ENCODE results near the gene SOCS1. TPM values are rescaled to one million over a fixed set of nuclear protein-coding genes. Genes with fewer than 3 reads are reported as not detected.
A peak's percentile ranks its signal among the peaks of the same experiment; 100 is the strongest.

Gene SOCS1
- total and polyA plus RNA-seq, 9 of the 15 experiments (the other 6 are each of a cell fraction or from before 2014, with no cell fraction given): 0.04 to 7.5 (median 2.3) TPM

DNA sequence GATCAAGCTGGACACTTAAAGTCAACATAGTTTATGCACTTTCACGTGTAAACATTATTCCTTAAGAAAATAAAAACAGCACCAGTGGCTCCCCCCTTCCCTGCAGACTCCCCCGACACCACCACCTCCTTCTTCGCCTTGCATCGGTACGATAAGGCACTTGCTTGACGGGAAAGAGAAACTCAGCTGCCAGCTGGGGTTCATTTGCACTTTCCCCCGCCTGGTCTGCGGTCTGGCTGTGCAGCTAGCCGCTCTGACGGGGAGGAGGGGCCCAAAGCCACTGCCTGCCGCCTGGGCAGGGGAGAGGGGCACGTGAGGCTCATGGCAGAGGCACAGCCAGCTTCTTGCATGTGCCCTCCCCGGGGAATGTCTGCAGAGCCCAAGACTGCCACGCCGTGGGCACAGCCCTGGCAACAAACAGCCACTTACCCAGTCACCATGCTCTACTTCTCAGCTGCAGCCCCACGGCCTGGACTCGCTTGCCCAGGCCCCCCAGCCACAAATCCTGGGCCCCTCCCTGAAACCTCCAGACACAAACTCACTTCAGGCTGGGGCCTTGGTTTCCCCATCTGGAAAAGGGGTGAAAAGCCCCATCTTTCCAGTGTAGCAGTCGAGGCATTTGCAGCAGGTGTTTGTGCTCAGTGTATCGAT is 41.6 kb upstream of the SOCS1 start (continued):
- TF ChIP-seq HMGN3 (IDR thresholded peaks at IDR 0.05; ENCODE audit: borderline replicate concordance, extremely low read depth, insufficient read length, low read depth, low read length) (peak; percentile 38), ATF7 (IDR thresholded peaks at IDR 0.05) (0 out of 2 replicates have a peak, but pooled peaks have one; percentile 27), RCOR1 (IDR thresholded peaks at IDR 0.05; ENCODE audit: borderline replicate concordance in 1 of 2, low read depth in 2 of 2, low read length in 2 of 2) (peak in 1 of 2 experiments; percentile 21; a peak in 1 of 4 replicates), ZNF347 (CRISPR knock-in tag; IDR thresholded peaks at IDR 0.05; ENCODE audit: low read depth) (no peak), FOXK2 (conservative IDR thresholded peaks at IDR 0.05 in 1 of 2, IDR thresholded peaks at IDR 0.05 in 1 of 2; ENCODE audit: low read depth in 2 of 2) (no peak), ZBTB7A (IDR thresholded peaks at IDR 0.05; ENCODE audit: borderline replicate concordance, control insufficient read depth, low read depth, low read length) (no peak; the same call in 1 of the 2 replicates), FOXM1 (IDR thresholded peaks at IDR 0.05; ENCODE audit: low read depth) (peak; percentile 32; the same call in 1 of the 2 replicates), FOXM1 (CRISPR knock-in tag; IDR thresholded peaks at IDR 0.05; ENCODE audit: low read depth) (0 out of 2 replicates have a peak, but pooled peaks have one; percentile 47), SMAD4 (CRISPR knock-in tag; conservative IDR thresholded peaks at IDR 0.05) (peak; percentile 90), CBX5 (IDR thresholded peaks at IDR 0.05; ENCODE audit: borderline replicate concordance, low read depth) (0 out of 2 replicates have a peak, but pooled peaks have one; percentile 50), MTA2 (IDR thresholded peaks at IDR 0.05; ENCODE audit: low read depth) (peak; percentile 68), MAZ (CRISPR knock-in tag; conservative IDR thresholded peaks at IDR 0.05 in 1 of 2, IDR thresholded peaks at IDR 0.05 in 1 of 2) (peak; percentile 41 to 78; a peak in 3 of 4 replicates), NCOA6 (IDR thresholded peaks at IDR 0.05) (no peak), TSC22D4 (tag; IDR thresholded peaks at IDR 0.05) (no peak), XRCC5 (IDR thresholded peaks at IDR 0.05; ENCODE audit: low read depth, low read length) (no peak), SETDB1 (IDR thresholded peaks at IDR 0.05; ENCODE audit: low read length) (no peak), GATAD2A (IDR thresholded peaks at IDR 0.05) (0 out of 2 replicates have a peak, but pooled peaks have one; percentile 8), KLF16 (IDR thresholded peaks at IDR 0.05) (peak; percentile 89)
- TF ChIP-seq, protein P1, sequence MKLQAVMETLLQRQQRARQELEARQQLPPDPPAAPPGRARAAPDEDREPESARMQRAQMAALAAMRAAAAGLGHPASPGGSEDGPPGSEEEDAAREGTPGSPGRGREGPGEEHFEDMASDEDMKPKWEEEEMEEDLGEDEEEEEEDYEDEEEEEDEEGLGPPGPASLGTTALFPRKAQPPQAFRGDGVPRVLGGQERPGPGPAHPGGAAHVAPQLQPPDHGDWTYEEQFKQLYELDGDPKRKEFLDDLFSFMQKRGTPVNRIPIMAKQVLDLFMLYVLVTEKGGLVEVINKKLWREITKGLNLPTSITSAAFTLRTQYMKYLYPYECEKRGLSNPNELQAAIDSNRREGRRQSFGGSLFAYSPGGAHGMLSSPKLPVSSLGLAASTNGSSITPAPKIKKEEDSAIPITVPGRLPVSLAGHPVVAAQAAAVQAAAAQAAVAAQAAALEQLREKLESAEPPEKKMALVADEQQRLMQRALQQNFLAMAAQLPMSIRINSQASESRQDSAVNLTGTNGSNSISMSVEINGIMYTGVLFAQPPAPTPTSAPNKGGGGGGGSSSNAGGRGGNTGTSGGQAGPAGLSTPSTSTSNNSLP (IDR thresholded peaks at IDR 0.05; ENCODE audit: borderline replicate concordance, low read depth, low read length): no peak
- TF ChIP-seq, protein P2, sequence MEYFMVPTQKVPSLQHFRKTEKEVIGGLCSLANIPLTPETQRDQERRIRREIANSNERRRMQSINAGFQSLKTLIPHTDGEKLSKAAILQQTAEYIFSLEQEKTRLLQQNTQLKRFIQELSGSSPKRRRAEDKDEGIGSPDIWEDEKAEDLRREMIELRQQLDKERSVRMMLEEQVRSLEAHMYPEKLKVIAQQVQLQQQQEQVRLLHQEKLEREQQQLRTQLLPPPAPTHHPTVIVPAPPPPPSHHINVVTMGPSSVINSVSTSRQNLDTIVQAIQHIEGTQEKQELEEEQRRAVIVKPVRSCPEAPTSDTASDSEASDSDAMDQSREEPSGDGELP (CRISPR knock-in tag; IDR thresholded peaks at IDR 0.05; ENCODE audit: borderline replicate concordance): peak; percentile 99
- TF ChIP-seq, protein P3, sequence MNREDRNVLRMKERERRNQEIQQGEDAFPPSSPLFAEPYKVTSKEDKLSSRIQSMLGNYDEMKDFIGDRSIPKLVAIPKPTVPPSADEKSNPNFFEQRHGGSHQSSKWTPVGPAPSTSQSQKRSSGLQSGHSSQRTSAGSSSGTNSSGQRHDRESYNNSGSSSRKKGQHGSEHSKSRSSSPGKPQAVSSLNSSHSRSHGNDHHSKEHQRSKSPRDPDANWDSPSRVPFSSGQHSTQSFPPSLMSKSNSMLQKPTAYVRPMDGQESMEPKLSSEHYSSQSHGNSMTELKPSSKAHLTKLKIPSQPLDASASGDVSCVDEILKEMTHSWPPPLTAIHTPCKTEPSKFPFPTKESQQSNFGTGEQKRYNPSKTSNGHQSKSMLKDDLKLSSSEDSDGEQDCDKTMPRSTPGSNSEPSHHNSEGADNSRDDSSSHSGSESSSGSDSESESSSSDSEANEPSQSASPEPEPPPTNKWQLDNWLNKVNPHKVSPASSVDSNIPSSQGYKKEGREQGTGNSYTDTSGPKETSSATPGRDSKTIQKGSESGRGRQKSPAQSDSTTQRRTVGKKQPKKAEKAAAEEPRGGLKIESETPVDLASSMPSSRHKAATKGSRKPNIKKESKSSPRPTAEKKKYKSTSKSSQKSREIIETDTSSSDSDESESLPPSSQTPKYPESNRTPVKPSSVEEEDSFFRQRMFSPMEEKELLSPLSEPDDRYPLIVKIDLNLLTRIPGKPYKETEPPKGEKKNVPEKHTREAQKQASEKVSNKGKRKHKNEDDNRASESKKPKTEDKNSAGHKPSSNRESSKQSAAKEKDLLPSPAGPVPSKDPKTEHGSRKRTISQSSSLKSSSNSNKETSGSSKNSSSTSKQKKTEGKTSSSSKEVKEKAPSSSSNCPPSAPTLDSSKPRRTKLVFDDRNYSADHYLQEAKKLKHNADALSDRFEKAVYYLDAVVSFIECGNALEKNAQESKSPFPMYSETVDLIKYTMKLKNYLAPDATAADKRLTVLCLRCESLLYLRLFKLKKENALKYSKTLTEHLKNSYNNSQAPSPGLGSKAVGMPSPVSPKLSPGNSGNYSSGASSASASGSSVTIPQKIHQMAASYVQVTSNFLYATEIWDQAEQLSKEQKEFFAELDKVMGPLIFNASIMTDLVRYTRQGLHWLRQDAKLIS (CRISPR knock-in tag; IDR thresholded peaks at IDR 0.05): no peak

Data from K562 (cell line).